Activated CD8-positive, alpha-beta memory T cell treated with anti-CD3 and anti-CD28 coated beads, Interleukin-2, amount 50 U/mL, for 48 hours (primary cell): ENCODE data around the gene PRKCA.
A peak's percentile ranks its signal among the peaks of the same experiment; 100 is the strongest.

ENCODE experiments used
- DNase-seq: peaks from one replicate; pipeline ENCODE4 v3.0.0-alpha.2; 2020

PRKCA gene

GRCh38 chr17:66636111-66636510 lies 333.7 kb downstream of the PRKCA start:
- no peak for DNase-seq

GRCh38 chr17:66637491-66637890 lies 335.1 kb downstream of the PRKCA start:
- DNase-seq: no peak

- DNase-seq: no peak
Observed at GRCh38 chr17:66638707-66639479, 336.5 kb downstream of the PRKCA start.

GRCh38 chr17:66643815-66644710 lies 341.6 kb downstream of the PRKCA start:
- DNase-seq: no peak

- no peak for DNase-seq
Observed at GRCh38 chr17:66645259-66645658, 342.8 kb downstream of the PRKCA start.

GRCh38 chr17:66647391-66647983 lies 345.1 kb downstream of the PRKCA start:
- DNase-seq: no peak

- DNase-seq: no peak
Observed at GRCh38 chr17:66649818-66650543, 347.6 kb downstream of the PRKCA start.

- DNase-seq: no peak
Observed at GRCh38 chr17:66650544-66650877, 348.1 kb downstream of the PRKCA start.

GRCh38 chr17:66652840-66653507 lies 350.6 kb downstream of the PRKCA start:
- DNase-seq: no peak

GRCh38 chr17:66654106-66654740 lies 351.8 kb downstream of the PRKCA start:
- DNase-seq: no peak

- DNase-seq: no peak
Observed at GRCh38 chr17:66654764-66655163, 352.4 kb downstream of the PRKCA start.

GRCh38 chr17:66655461-66655860 lies 353.0 kb downstream of the PRKCA start:
- DNase-seq: no peak

- DNase-seq: no peak
Observed at GRCh38 chr17:66655861-66656260, 353.4 kb downstream of the PRKCA start.

- no peak for DNase-seq
Observed at GRCh38 chr17:66661411-66662256, 359.2 kb downstream of the PRKCA start.

GRCh38 chr17:66662496-66662895 lies 360.1 kb downstream of the PRKCA start:
- DNase-seq: no peak

GRCh38 chr17:66663041-66663606 lies 360.7 kb downstream of the PRKCA start:
- DNase-seq: no peak

- DNase-seq: no peak
Observed at GRCh38 chr17:66664336-66664735, 361.9 kb downstream of the PRKCA start.

GRCh38 chr17:66665194-66665593 lies 362.8 kb downstream of the PRKCA start:
- no peak for DNase-seq

GRCh38 chr17:66667090-66667489 lies 364.7 kb downstream of the PRKCA start:
- no peak for DNase-seq

GRCh38 chr17:66667491-66668030 lies 365.1 kb downstream of the PRKCA start:
- DNase-seq: peak; percentile 69
